Keratinocyte (primary cell): Measurements from ENCODE around the gene NTSR1.

Experiments
- EZH2 ChIP-seq: IDR thresholded peaks from one replicate; pipeline ENCODE4 v1.6.1; 2012; ENCODE audit warnings: inconsistent platforms, mild to moderate bottlenecking, low read length, moderate library complexity
- TF ChIP-seq, protein P1 (sequence below), 3 experiments: IDR thresholded peaks in 1 of 3; conservative IDR thresholded peaks in 1 of 3; optimal IDR thresholded peaks in 1 of 3; 2 replicates in 2 of 3; 3 replicates in 1 of 3; pipeline versions ENCODE3 to v1.5.1; 2011; ENCODE audit warnings: low read length in 3 of 3, mild to moderate bottlenecking in 3 of 3, moderate library complexity in 2 of 3, control low read depth in 1 of 3, inconsistent platforms in 1 of 3; ENCODE audit not compliant: insufficient read depth in 2 of 3; ENCODE audit errors: extremely low read depth in 1 of 3

DNA sequence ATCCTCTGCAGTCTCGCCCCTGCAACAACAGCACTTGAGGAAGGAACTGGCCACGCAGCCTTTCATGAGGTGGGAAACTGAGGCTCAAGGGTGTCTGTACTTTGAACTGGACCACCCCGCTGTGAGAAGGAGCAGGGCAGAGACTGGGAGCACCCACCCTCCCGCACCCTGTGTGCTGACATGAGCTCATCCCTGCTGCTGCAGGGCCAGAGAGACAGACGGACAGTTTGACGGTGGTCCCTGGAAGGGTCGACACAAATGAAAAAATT lies 70.7 kb downstream of the NTSR1 start:
- no peak for TF ChIP-seq EZH2
- TF ChIP-seq, protein P1, sequence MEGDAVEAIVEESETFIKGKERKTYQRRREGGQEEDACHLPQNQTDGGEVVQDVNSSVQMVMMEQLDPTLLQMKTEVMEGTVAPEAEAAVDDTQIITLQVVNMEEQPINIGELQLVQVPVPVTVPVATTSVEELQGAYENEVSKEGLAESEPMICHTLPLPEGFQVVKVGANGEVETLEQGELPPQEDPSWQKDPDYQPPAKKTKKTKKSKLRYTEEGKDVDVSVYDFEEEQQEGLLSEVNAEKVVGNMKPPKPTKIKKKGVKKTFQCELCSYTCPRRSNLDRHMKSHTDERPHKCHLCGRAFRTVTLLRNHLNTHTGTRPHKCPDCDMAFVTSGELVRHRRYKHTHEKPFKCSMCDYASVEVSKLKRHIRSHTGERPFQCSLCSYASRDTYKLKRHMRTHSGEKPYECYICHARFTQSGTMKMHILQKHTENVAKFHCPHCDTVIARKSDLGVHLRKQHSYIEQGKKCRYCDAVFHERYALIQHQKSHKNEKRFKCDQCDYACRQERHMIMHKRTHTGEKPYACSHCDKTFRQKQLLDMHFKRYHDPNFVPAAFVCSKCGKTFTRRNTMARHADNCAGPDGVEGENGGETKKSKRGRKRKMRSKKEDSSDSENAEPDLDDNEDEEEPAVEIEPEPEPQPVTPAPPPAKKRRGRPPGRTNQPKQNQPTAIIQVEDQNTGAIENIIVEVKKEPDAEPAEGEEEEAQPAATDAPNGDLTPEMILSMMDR (optimal IDR thresholded peaks at IDR 0.05 in 1 of 3, IDR thresholded peaks at IDR 0.05 in 1 of 3, conservative IDR thresholded peaks at IDR 0.05 in 1 of 3; ENCODE audit: extremely low read depth in 1 of 3, insufficient read depth in 2 of 3, low read length in 3 of 3) = no peak
